Measurements from ENCODE around the gene BMAL1.

BMAL1 gene

GRCh38 chr11:13262096-13262495 lies 15.5 kb upstream of the BMAL1 start:
- no peak for DNase-seq

GRCh38 chr11:13268791-13269190 lies 8.8 kb upstream of the BMAL1 start:
- DNase-seq = no peak

GRCh38 chr11:13269775-13270174 lies 7.8 kb upstream of the BMAL1 start:
- no peak for DNase-seq

- DNase-seq = no peak
These were observed 6.4 kb upstream of the BMAL1 start for GRCh38 chr11:13271060-13271693.

GRCh38 chr11:13276454-13276831 lies 1.1 kb upstream of the BMAL1 start:
- DNase-seq = no peak

GRCh38 chr11:13276832-13277767 lies 490 bp upstream of the BMAL1 start:
- peak; percentile 81 for DNase-seq

GRCh38 chr11:13278609-13279486 lies 1.3 kb downstream of the BMAL1 start:
- no peak for DNase-seq

- DNase-seq = no peak
These were observed 1.9 kb downstream of the BMAL1 start for GRCh38 chr11:13279487-13279834.

- DNase-seq = no peak
These were observed 2.6 kb downstream of the BMAL1 start for GRCh38 chr11:13280092-13280722.

- no peak for DNase-seq
These were observed 3.2 kb downstream of the BMAL1 start for GRCh38 chr11:13280777-13281176.

GRCh38 chr11:13283636-13284035 lies 6.0 kb downstream of the BMAL1 start:
- no peak for DNase-seq

GRCh38 chr11:13284776-13285588 lies 7.4 kb downstream of the BMAL1 start:
- no peak for DNase-seq

- no peak for DNase-seq
These were observed 8.8 kb downstream of the BMAL1 start for GRCh38 chr11:13286279-13286821.

- DNase-seq = no peak
These were observed 9.4 kb downstream of the BMAL1 start for GRCh38 chr11:13287036-13287435.

- no peak for DNase-seq
These were observed 10.1 kb downstream of the BMAL1 start for GRCh38 chr11:13287681-13288080.

GRCh38 chr11:13288375-13289029 lies 10.9 kb downstream of the BMAL1 start:
- DNase-seq = no peak

- no peak for DNase-seq
These were observed 11.5 kb downstream of the BMAL1 start for GRCh38 chr11:13289081-13289480.

- no peak for DNase-seq
These were observed 12.8 kb downstream of the BMAL1 start for GRCh38 chr11:13290221-13290980.

- DNase-seq = no peak
These were observed 13.8 kb downstream of the BMAL1 start for GRCh38 chr11:13291361-13291760.

GRCh38 chr11:13291800-13292199 lies 14.2 kb downstream of the BMAL1 start:
- DNase-seq = no peak
